Epithelial cell of proximal tubule (primary cell): ENCODE results near the gene PDX1. TPM values are rescaled to one million over a fixed set of nuclear protein-coding genes. Genes with fewer than 3 reads are reported as not detected.

Experiments used
- DNase-seq: peaks from one replicate; pipeline ENCODE4 v3.0.0-alpha.2; 2011; ENCODE audit warnings: low read depth
- H3K4me3 ChIP-seq: 2 replicates; pipeline ENCODE4 v1.5.1; 2011; ENCODE audit warnings: low read depth, mild to moderate bottlenecking, low read length
- CTCF ChIP-seq: conservative IDR thresholded peaks from 2 replicates; pipeline ENCODE4 v1.5.1; 2012; ENCODE audit warnings: low read depth, mild to moderate bottlenecking, low read length
- total RNA-seq: library from RNA; depleted of rRNA; stranded (reverse); fragments of >200 nt; gene quantifications from 2 replicates; pipeline ENCODE4 v1.2.3, GENCODE V29; 2015

Gene PDX1
- total RNA-seq, 1 donor from 2014 or later, result not detected

- TF ChIP-seq CTCF, result no peak
- DNase-seq, result no peak
These were observed 3.2 kb downstream of the PDX1 start for GRCh38 chr13:27922883-27923612.

GRCh38 chr13:27923794-27924528 is 4.2 kb downstream of the PDX1 start:
- no peak for TF ChIP-seq CTCF
- H3K4me3 ChIP-seq, result no peak overlapping the region
- no peak for DNase-seq

More at GRCh38 chr13:27922883-27923612, 3.2 kb downstream of the PDX1 start:
- H3K4me3 ChIP-seq, result no peak overlapping the region

DNA sequence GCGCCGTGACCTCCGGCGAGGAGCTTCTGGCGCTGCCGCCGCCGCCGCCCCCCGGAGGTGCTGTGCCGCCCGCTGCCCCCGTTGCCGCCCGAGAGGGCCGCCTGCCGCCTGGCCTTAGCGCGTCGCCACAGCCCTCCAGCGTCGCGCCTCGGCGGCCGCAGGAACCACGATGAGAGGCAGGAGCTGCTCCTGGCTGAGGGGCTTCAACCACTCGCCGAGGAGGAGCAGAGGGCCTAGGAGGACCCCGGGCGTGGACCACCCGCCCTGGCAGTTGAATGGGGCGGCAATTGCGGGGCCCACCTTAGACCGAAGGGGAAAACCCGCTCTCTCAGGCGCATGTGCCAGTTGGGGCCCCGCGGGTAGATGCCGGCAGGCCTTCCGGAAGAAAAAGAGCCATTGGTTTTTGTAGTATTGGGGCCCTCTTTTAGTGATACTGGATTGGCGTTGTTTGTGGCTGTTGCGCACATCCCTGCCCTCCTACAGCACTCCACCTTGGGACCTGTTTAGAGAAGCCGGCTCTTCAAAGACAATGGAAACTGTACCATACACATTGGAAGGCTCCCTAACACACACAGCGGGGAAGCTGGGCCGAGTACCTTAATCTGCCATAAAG is 4.8 kb downstream of the PDX1 start:
- H3K4me3 ChIP-seq, result no peak overlapping the region
- no peak for TF ChIP-seq CTCF
- DNase-seq, result no peak

DNA sequence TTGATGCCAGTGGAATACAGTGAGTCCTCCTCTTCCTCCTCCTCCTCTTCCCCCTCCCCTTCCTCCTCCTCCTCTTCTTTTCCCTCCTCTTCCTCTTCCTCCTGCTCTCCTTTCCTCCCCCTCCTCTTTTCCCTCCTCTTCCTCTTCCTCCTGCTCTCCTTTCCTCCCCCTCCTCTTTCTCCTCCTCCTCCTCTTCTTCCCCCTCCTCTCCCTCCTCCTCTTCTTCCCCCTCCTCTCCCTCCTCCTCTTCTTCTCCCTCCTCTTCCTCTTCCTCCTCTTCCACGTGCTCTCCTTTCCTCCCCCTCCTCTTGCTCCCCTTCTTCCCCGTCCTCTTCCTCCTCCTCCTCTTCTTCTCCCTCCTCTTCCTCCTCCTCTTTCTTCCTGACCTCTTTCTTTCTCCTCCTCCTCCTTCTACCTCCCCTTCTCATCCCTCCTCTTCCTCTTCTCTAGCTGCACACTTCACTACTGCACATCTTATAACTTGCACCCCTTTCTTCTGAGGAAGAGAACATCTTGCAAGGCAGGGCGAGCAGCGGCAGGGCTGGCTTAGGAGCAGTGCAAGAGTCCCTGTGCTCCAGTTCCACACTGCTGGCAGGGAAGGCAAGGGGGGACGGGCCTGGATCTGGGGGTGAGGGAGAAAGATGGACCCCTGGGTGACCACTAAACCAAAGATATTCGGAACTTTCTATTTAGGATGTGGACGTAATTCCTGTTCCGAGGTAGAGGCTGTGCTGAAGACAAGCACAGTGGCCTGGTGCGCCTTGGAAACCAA is 5.6 kb downstream of the PDX1 start:
- no peak overlapping the region for H3K4me3 ChIP-seq
- TF ChIP-seq CTCF, result no peak

DNA sequence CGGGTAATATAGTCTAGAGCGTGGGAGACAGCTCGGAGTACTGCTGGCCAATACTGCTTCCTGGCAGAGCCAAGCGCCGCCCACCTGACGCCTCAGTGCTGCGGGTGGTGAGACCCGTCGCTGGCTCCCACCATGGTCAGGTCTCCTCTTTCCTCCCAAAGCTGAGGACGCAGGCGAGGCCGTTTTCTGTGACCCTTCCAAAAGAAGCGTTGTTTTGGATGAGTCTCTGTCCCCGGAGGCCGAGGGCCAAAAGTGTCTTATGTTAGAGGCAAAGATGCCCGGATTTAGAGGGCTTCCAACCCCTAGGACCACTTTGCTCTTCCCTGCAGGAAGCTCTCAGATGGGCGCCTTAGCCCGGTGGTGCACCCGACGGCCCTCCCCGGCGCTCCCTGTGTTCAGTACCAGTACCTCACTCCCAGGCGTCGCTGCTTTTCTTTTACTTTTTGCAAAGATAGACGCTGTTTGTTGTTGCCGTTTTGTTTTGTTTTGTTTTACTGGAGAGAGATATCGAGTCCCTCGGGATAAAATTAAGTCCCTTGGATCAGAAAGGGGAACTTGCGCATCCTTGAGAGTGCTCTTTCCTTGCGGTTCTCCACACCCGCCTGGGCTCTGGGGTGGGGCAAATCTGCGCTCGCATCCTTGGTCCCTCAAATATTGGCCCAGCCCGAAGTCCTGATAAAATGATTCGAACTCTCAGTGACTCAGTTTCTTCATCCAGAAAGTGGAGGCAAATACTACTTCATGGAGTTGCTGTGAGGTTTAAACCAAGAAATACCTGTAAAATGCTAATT is 7.0 kb downstream of the PDX1 start:
- H3K4me3 ChIP-seq, result no peak overlapping the region
- DNase-seq, result no peak
- no peak for TF ChIP-seq CTCF

More for the DNA sequence above, 5.6 kb downstream of the PDX1 start:
- DNase-seq, result no peak
